Measurements from ENCODE around the gene COQ8A.
"Not testable (repeated sequence)": the region's sequence is repeated elsewhere in the genome, so short reads cannot be mapped to it uniquely, and the experiment has no call there.

GRCh38 chr1:226955857-226956256, 15.8 kb downstream of the COQ8A start:
- not testable (repeated sequence) for TF ChIP-seq CTCF (IDR thresholded peaks at IDR 0.05; ENCODE audit: poor library complexity); EZH2 (IDR thresholded peaks at IDR 0.05; ENCODE audit: borderline replicate concordance)

Data from hepatocyte (in vitro differentiated cells).